Jurkat, Clone E6-1 (cell line): ENCODE results near the gene MBOAT7.
"Not testable (repeated sequence)": the region's sequence is repeated elsewhere in the genome, so short reads cannot be mapped to it uniquely, and the experiment has no call there.

Experiments
- DNase-seq: peaks from one replicate; pipeline ENCODE4 v3.0.0-alpha.2; 2011; ENCODE audit warnings: low read depth, low spot score
- H3K4me3 ChIP-seq: 2 replicates; pipeline ENCODE4 v1.5.1; 2011; ENCODE audit warnings: mild to moderate bottlenecking, low read length, control low read depth, moderate library complexity

MBOAT7 gene

DNA sequence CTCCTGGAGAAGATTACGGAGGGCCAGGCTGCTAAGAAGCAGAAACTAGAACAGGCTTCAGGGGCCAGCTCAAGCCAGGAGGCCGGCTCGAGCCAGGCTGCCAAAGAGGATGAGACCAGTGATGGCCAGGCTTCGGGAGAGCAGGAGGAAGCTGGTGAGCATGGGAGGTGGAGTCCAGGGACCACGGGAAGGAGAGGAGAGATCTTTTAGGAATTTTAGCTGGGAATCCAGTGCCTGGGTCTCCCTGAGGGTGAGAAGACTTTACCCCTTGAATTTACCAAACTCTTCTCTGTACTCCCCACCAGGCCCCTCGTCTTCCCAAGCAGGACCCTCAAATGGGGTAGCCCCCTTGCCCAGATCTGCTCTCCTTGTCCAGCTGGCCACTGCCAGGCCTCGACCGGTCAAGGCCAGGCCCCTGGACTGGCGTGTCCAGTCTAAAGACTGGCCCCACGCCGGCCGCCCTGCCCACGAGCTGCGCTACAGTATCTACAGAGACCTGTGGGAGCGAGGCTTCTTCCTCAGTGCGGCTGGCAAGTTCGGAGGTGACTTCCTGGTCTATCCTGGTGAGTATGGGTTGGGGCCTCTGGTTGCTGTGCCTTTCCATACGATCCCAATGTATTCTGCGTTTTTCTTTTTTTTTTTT, 2.6 kb upstream of the MBOAT7 start:
- H3K4me3 ChIP-seq = peak overlapping the region; percentile 82

DNA sequence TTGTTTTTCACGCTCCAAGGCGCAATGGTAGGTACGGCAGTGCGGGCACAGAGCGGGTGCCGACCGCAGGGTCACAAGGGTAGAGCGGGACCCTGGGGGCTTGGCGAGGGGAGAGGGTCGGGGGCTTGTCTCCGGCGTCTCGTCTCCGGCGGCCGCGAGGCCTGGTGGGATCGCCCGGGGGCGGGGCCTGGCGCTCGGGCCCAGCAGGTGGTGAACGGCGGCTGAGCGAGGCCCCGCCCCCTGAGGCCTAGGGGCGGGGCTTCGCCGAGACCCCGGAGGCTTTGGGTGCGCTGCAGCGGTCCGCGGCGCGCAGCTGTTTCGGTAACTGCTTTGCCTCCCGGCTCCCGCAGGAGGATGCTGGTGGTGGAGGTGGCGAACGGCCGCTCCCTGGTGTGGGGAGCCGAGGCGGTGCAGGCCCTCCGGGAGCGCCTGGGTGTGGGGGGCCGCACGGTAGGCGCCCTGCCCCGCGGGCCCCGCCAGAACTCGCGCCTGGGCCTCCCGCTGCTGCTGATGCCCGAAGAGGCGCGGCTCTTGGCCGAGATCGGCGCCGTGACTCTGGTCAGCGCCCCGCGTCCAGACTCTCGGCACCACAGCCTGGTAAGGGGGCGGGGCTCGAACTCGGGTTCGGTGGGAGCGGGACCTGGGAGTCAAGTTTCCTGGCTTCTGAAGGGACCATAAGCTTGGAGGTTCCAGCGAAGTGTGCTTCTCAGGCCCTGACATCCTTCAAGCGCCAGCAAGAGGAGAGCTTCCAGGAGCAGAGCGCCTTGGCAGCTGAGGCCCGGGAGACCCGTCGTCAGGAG, 1.8 kb upstream of the MBOAT7 start, which contains the start of gene TSEN34:
Gene TSEN34 (plus strand): TSS at position 298 of the 800 bp plus-strand sequence. CDS start 57 bp downstream, at position 355.
- H3K4me3 ChIP-seq = peak within 1 kb of the TSS; percentile 82
- DNase-seq = peak; percentile 82

More for the DNA sequence above, 2.6 kb upstream of the MBOAT7 start:
- no peak for DNase-seq

DNA sequence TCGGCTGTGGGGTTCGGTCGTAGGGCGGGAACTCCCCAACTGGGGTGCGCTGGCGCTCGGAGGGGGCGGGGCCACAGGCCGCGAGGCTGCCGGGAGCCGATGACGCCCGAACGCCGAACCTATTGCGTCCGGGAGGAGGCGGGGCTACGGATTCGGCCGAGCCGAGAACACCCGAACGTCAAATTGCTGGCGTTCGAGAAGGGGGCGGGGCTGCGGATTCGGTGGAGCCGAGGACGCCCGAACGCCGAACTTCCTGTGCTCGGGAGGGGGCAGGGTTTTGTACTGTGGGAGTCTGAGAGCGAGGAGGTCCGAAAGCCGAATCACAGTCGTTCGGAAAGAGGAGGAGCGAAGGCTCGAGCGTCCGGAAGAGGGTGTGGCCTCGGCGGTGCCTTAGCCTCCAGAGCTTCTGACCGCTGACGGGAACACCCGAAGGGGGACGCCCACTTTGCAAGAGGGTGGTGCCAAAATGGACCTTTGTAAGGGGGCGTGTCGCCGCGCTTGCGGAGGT, 1.2 kb upstream of the MBOAT7 start:
- peak; percentile 99 for DNase-seq
- peak overlapping the region; percentile 82 for H3K4me3 ChIP-seq

DNA sequence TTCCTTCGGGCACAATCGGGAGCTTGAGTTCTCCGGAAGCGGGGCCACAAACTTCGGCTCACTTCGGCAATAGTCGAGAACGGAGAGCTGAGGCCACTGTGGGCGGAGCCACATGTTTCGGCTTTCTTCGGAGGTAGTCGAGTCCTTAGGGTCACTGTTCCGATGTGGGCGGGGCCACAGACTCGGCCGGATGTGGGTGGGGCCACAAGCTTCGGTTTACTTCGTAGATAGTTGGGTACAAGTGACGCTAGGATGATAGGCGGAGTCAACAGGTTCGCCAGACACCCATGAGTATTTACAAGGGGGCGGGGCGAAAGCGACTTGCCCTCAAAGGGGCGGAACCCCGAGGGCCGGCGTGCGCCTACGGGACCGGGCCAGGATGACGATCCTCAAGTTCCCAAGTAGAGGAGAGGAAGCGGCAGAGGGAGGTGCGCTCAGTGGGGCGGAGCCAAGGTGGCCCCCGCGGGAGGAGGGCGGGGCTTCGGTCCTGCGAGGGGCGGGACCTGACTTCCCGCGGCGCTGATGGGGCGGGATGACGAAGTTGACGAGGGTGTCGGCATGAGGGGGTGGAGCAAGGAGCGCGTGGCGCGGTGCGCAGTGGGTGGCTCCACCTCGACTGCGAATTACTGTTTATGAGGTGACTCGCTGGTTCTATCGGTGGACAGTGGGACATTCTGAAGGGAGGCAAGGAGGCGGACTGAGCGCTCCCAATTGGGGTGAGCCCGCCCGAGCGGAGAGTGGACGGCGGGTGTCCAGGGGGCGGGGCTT, 539 bp upstream of the MBOAT7 start:
- peak overlapping the region; percentile 65 for H3K4me3 ChIP-seq
- DNase-seq = peak; percentile 100

DNA sequence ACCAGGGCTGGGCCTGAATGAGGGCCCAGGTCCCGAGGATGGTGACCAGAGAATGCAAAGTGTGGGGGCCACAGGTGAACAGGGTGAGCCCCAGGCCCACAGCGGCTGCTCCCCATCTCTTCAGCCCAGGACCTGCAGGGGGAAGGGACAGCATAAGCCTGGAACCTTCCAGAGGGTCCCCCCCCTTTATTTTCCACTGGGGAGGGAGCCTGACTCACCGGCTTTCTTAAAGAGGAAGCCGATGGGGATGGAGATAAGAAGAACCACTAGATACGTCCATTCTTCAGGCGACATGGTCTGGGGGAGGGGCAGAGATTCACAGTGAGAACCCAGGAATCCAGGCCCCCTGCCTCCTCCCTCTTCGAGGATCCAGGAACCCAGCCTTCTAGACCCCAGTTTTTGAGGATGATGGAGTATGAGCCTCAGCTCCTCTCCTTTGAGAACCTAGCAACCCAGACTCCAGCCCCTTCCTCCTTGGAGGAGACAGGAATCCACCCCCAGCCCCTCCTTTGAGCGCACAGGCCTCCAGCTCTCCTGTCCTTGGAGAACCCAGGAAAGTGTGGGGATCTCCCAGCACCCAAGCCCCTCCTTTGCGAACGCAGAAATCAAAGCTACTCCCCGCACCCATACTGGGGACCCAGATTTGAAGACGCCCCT, 1.0 kb downstream of the MBOAT7 start:
- DNase-seq = peak; percentile 54
- peak overlapping the region; percentile 59 for H3K4me3 ChIP-seq

DNA sequence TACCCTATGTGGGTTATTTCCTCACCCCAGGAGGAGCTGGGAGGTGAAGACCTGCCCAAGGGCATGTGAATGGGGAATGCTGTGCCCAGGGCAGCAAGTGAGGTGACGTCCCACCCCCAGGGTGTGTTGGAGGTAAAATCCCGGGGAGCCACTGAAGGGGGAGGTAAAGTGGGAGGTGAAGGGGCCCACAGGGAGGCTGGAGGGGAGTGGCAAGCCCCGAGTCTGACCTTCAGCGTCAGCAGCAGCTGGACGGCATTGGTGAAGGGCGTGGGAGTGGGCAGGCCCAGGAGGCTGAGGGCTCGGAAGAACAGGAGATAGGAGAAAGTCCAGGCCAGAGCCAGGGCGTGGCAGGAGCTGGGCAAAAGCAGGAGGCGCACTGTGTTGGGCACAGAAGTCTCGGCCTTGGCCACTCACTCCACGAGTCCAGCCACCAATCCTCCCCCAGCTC, 2.4 kb downstream of the MBOAT7 start:
- no peak for DNase-seq
- H3K4me3 ChIP-seq = no peak overlapping the region

DNA sequence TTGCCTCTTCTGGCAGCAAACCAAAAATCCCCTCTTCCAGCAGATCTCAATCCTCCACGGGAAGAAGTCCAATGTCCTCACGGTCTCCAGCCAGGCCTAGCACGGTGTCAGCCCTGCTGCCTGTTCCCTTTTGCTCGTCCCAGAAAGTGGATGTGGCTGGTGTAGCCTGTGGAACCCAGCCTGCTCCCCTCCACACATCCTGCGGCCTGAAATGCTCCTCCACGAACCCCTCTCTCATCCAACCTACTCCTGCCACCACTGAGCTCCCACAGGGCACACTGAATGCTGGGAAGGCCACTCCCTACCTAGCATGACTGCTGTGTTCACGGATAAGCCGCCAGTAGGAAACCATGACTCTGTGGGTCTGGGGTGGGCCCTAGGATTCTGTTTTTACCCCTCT, 3.0 kb downstream of the MBOAT7 start:
- no peak for DNase-seq
- H3K4me3 ChIP-seq = no peak overlapping the region

DNA sequence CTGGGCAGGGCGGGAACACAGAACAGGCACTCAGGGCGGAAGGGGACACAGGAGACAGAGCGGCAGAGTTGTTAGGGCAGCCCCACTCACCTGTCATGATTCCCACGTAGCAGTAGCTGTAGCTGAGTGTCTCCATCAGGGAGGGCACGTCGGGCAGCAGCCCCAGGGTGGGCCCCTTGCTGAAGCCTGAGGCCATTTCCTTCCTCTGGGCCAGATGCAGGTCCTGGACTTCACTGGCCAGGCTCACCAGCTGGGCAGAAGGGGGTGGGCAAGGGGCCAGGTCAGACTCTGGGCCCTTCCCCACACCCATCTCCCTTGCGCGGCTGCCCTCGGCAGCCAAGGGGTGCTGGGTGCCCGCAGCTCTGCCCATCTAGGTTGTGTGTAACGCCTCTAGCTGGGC, 5.9 kb downstream of the MBOAT7 start:
- no peak overlapping the region for H3K4me3 ChIP-seq
- DNase-seq = no peak

DNA sequence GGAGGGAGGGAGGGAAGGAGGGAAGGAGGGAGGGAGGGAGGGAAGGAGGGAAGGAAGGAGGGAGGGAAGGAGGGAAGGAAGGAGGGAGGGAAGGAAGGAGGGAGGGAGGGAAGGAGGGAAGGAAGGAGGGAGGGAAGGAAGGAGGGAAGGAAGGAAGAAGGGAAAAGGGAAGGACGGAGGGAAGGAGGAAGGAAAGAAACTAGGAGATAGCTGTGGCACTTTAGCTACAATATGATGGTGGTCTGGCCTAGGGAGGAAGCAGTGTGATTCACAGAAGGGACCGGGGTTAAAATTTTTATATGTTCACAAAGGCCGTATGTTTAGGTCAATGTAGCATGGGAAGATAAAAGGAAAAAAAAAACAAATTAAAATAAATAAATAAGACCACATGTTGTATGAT, 7.5 kb downstream of the MBOAT7 start:
- not testable (repeated sequence) for H3K4me3 ChIP-seq, DNase-seq

DNA sequence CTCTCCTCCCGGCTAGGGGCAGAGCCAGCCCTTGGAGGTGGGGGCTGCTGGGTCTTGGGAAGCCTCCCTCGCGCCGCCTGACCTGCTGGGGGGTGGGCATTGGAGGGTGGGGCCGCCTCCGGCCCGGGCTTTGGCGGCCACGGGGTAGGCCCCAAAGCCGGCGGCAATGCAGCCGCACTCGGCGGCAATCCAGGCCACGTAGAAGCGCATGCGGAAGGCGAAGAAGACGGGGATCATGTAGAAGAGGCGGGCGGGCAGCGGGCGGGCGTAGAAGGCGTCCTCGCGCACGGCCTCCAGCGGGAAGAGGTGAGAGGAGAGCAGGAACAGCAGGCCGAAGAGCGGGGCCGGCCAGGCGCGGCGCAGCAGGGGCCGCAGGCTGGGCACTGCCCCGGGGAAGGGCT, 8.7 kb downstream of the MBOAT7 start:
- DNase-seq = no peak
- H3K4me3 ChIP-seq = no peak overlapping the region

DNA sequence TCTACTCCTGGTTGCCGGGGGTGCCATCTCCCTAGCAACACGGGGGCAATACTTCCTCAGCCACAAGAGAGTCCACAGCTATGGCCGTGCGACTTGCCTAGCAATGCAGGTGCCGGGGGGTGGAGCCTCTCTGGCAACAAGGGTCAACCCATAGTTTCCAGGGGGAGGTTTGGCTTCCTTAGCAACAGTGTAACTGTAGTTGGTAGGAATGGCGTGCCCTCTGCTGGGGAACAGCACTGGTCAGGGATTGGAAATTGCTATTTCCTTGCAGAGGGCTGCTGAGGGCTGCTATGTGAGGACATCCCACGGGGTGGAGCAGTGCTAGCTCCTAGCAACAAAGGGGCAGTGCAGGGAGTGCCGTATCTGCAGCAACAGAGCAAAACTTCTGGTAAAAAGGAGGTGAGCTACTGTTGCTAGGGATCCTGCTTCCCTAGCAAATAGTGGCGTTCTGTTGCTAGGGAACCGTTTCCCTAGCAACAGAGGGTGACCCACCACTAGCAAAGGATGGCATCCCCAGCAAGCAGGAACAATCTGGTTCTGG, 9.4 kb downstream of the MBOAT7 start:
- DNase-seq = no peak
- H3K4me3 ChIP-seq = no peak overlapping the region

DNA sequence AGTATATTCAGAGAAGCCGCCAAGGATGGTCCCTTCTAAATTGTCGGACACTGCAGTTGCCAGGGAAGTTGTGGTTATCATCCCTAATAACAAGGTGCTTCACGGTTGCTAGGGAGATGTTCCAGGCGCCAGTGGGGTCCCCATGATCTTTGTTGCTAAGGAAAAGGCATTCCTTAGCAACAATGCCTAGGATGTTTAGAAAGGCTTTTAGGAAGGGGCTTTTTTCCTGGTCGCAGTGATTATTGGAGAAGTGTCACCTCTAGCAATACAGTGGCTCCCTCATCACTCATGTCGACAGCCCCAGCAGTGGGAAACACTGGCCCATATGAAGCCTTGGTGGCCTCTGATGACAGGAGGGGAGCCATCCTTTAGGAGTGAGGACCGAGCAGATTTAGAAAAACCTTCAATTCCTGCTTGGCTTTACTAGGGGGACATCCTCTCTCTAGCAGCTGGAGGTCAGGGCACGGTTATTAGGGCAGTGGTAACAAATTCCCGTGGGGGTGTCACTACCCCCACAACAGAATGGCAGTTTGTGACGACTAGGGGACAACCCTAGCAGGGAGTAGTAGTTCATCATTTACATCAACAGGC, 10.0 kb downstream of the MBOAT7 start:
- no peak for DNase-seq
- no peak overlapping the region for H3K4me3 ChIP-seq

DNA sequence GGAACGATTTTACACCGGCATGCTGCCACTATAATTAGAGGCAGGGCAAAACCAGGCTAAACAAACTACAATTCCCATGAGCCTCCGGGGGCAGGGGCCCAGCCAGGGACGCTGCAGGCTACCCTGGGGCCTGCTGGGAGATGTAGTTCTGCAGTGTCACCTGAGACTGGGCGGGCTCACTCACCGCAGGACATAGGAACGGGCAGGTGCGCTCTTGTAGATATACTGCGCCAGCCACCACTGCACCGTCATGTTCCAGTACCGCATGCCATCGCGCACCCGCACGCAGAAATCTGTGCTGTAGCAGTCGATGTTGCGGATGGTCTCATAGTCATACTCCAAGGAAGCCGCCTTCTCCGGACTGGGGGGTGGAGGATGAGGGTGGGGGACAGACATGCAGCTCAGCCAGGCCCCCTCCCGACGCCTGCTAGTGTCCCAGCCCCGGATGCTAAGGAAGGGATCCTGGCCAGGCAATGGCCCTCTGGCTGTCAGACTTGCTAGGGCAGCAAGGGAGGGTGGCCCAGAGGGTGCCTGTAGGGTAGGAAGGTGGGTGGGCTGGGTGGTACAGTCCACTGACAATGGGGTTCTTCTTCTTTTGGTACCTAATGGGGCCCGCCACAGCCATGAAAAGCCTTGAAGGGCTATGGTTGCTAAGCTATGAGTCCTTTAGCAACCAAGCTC, 10.7 kb downstream of the MBOAT7 start:
- no peak overlapping the region for H3K4me3 ChIP-seq
- DNase-seq = no peak

DNA sequence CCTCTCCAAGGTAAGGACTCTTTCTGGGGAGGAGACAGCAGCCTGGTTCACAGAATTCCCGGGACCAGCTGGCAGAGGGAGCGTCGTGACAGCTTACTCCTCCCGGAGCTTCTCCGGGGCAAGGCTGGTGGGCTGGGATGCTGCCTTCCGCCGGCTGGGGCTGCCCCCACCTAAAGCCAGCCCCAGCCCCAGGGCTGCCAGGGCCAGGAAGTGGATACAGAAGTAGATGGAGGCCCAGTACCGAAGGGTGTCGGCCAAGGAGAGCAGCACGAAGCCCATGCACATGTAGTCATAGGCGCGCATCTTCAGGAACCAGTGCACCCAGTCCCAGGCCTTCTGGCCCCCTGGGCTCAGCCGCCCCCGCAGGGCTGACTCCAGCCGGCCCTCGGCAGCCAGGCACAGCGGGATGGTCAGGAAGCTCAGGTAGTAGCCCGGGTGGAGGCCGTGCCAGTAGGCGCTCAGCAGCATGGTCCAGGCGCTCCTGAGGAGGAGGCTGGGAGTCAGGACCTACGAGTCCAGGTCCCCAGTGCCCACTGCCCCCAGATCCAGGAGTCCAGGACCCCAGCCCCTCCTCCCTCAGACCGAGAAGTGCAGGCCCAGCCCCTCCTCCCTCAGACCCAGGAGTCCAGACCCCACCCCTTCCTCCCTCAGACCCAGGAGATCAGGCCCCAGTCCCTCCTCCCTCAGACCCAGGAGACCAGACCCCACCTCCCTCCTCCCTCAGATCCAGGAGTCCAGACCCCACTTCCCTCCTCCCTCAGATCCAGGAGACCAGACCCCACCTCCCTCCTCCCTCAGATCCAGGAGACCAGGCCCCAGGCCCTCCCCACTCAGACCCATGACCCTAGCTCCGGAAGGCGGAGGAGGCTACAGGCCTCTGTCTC, 15.2 kb downstream of the MBOAT7 start:
- no peak overlapping the region for H3K4me3 ChIP-seq

DNA sequence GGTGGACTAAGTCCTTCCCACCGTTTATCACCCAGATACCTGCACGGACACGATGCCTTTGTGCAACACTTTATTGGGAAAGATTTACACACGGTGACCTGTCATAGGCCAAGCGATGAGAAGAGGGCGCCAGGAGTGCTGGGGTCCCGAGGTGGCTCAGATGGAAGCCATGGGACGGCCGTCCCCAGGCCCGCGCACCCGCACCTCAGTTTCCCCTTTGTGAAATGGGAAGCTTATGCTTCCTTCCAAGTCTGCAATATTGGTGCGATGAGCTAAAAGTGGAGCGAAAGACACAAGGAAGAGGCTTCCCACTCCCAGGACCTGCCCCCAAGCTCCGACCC, 16.1 kb downstream of the MBOAT7 start:
- no peak for DNase-seq
- H3K4me3 ChIP-seq = no peak overlapping the region

More for the DNA sequence above, 15.2 kb downstream of the MBOAT7 start:
- no peak for DNase-seq

DNA sequence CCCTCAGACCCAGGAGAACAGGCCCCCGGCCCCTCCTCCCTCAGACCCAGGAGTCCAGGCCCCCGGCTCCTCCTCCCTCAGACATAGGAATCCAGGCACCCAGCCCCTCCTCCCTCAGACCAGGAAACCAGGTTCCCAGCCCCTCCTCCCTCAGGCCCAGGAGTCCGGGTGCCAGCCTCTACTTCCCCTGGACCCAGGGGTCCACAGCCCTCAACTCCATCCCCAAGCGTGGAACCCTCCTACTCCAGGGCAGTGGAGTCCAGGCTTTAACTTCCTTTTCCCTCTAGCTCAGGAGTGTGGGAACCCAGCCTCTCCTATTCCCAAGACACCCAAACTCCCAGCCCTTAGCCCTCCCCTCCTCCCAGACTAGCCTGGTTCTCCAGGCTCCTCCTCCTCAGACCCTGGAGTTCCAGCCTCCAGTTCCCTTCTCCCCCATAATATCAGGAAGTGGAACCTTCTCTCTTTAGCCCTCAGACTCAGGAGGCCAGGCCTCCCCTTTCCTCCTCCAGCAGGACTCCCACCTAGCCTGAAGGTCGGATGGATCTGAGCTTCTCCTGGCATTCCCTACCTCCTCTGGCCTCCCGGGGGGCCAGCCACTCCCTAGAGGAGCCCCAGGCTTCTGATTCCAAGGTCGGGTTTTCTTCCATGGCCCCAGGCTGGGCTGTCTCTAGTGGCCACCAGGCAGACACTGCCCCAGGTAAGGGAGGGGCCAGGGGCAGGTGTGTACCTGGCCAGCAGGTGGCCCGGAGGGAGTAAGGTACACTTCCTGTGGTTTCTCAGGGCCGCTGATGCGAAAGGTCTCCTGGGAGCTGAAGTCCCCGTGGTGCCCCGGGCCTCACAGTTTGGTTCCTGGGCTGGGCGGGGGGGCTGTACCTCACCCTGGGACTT, 16.7 kb downstream of the MBOAT7 start, which contains the start of gene TMC4:
Gene TMC4 (minus strand): TSS at position 690 of the 888 bp plus-strand sequence. CDS start 43 bp downstream, at position 647.
- H3K4me3 ChIP-seq = no peak within 1 kb of the TSS
- no peak for DNase-seq
